ENCODE data around the gene CRHR2.
A peak's percentile ranks its signal among the peaks of the same experiment; 100 is the strongest.

The CRHR2 gene

GRCh38 chr7:30662431-30662939, 19.8 kb downstream of the CRHR2 start:
- TF ChIP-seq ZBTB7A (IDR thresholded peaks at IDR 0.05; ENCODE audit: low read depth), result no peak
- TF ChIP-seq, protein P1, sequence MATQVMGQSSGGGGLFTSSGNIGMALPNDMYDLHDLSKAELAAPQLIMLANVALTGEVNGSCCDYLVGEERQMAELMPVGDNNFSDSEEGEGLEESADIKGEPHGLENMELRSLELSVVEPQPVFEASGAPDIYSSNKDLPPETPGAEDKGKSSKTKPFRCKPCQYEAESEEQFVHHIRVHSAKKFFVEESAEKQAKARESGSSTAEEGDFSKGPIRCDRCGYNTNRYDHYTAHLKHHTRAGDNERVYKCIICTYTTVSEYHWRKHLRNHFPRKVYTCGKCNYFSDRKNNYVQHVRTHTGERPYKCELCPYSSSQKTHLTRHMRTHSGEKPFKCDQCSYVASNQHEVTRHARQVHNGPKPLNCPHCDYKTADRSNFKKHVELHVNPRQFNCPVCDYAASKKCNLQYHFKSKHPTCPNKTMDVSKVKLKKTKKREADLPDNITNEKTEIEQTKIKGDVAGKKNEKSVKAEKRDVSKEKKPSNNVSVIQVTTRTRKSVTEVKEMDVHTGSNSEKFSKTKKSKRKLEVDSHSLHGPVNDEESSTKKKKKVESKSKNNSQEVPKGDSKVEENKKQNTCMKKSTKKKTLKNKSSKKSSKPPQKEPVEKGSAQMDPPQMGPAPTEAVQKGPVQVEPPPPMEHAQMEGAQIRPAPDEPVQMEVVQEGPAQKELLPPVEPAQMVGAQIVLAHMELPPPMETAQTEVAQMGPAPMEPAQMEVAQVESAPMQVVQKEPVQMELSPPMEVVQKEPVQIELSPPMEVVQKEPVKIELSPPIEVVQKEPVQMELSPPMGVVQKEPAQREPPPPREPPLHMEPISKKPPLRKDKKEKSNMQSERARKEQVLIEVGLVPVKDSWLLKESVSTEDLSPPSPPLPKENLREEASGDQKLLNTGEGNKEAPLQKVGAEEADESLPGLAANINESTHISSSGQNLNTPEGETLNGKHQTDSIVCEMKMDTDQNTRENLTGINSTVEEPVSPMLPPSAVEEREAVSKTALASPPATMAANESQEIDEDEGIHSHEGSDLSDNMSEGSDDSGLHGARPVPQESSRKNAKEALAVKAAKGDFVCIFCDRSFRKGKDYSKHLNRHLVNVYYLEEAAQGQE (IDR thresholded peaks at IDR 0.05; ENCODE audit: low read depth), result no peak
- no peak for TF ChIP-seq FOXM1 (IDR thresholded peaks at IDR 0.05; ENCODE audit: borderline replicate concordance, low read depth)
- TF ChIP-seq MAX (IDR thresholded peaks at IDR 0.05), result no peak
- TF ChIP-seq YY1 (IDR thresholded peaks at IDR 0.05; ENCODE audit: low read depth), result no peak
- no peak for TF ChIP-seq CREB1 (IDR thresholded peaks at IDR 0.05; ENCODE audit: low read depth)
- no peak for TF ChIP-seq EP300 (IDR thresholded peaks at IDR 0.05; ENCODE audit: borderline replicate concordance)
- TF ChIP-seq NFIC (IDR thresholded peaks at IDR 0.05), result no peak
- no peak for TF ChIP-seq EGR1 (IDR thresholded peaks at IDR 0.05)
- no peak for TF ChIP-seq TEAD4 (IDR thresholded peaks at IDR 0.05)
- TF ChIP-seq TCF12 (IDR thresholded peaks at IDR 0.05; ENCODE audit: low read depth), result no peak
- no peak for TF ChIP-seq TAF1 (IDR thresholded peaks at IDR 0.05; ENCODE audit: low read depth)

DNA sequence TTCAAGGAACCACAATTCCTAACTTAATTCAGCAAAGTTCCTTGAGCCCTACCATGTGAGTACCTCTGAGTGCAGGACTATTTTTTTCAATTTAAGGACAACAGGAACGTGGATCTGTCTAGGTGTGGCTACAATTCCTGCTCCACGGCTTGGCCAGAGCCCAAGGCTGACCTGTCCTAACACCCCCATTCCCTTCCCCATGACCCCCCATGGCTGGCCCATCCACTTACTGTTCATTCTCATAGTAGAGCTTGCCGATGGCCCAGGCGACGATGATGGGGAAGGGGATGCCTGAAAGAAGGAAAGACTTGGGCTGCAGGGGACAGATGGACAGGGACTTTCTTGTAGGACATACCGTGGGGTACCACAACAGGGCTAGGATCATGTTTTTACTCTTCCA, 20.3 kb downstream of the CRHR2 start:
- TF ChIP-seq RAD21 (IDR thresholded peaks at IDR 0.05; ENCODE audit: low read depth) (no peak), TCF12 (IDR thresholded peaks at IDR 0.05; ENCODE audit: low read depth) (no peak), EGR1 (IDR thresholded peaks at IDR 0.05) (no peak), YY1 (IDR thresholded peaks at IDR 0.05; ENCODE audit: low read depth) (no peak), TEAD4 (IDR thresholded peaks at IDR 0.05) (no peak), NFIC (IDR thresholded peaks at IDR 0.05) (no peak), ZBTB7A (IDR thresholded peaks at IDR 0.05; ENCODE audit: low read depth) (no peak)
- TF ChIP-seq, protein P2, sequence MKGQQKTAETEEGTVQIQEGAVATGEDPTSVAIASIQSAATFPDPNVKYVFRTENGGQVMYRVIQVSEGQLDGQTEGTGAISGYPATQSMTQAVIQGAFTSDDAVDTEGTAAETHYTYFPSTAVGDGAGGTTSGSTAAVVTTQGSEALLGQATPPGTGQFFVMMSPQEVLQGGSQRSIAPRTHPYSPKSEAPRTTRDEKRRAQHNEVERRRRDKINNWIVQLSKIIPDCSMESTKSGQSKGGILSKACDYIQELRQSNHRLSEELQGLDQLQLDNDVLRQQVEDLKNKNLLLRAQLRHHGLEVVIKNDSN (IDR thresholded peaks at IDR 0.05), result no peak
- TF ChIP-seq, protein P1 (IDR thresholded peaks at IDR 0.05; ENCODE audit: low read depth), result no peak

DNA sequence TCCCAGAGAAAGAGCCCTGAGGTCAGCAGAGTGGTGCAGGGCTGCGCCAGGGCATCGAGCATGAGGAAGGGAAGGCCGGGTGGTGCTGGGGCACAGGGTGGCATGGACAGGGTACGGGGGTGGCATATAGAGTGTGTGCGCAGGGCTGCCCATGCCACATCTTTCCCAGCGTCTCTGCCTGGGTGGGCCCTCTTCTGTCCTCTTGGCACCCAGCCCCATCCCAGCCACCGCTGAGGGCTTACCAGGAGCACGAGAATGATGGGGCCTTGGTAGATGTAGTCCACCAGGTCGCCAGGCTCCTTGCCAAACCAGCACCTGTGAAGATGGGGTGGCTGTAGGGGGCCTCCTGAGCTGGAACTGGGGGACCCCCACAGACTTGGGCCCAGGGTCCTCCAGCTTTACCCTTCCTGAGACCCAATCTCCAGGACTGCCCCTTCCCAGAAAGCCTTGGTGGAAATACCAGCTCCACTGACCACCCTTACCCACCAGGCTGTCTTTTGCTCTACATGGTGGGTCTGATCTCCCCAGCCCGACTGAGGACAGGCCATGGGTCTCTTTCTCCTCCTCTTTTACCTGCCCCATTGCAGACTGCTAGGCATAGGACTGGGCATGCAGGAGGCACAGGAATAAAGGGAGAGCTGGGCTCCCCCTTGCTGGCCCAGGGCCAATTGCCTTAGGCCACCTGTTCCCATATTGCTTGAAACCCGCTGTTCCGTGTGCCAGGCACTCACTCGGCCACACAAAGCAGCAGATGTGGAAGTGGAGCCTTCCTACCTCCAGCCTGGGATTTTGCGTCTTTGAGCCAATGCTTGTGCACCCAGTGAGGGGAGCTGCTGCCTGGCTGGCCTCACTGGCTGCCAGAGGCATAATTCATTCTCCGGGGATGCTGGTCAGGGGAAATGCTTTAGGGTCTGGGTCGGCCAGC, 21.7 kb downstream of the CRHR2 start:
- TF ChIP-seq NFIC (IDR thresholded peaks at IDR 0.05) (0 out of 2 replicates have a peak, but pooled peaks have one; percentile 15), MAX (IDR thresholded peaks at IDR 0.05) (no peak)

- TF ChIP-seq MAX (IDR thresholded peaks at IDR 0.05) (no peak), EP300 (IDR thresholded peaks at IDR 0.05; ENCODE audit: borderline replicate concordance) (no peak), FOXM1 (IDR thresholded peaks at IDR 0.05; ENCODE audit: borderline replicate concordance, low read depth) (no peak), RAD21 (IDR thresholded peaks at IDR 0.05; ENCODE audit: low read depth) (no peak), TEAD4 (IDR thresholded peaks at IDR 0.05) (no peak), TCF12 (IDR thresholded peaks at IDR 0.05; ENCODE audit: low read depth) (no peak), YY1 (IDR thresholded peaks at IDR 0.05; ENCODE audit: low read depth) (no peak), EGR1 (IDR thresholded peaks at IDR 0.05) (no peak), TAF1 (IDR thresholded peaks at IDR 0.05; ENCODE audit: low read depth) (no peak)
- TF ChIP-seq, protein P2 (IDR thresholded peaks at IDR 0.05), result no peak
Observed at GRCh38 chr7:30659312-30659711, 22.9 kb downstream of the CRHR2 start.

GRCh38 chr7:30658479-30659074, 23.7 kb downstream of the CRHR2 start:
- TF ChIP-seq FOXM1 (IDR thresholded peaks at IDR 0.05; ENCODE audit: borderline replicate concordance, low read depth), result no peak
- no peak for TF ChIP-seq YY1 (IDR thresholded peaks at IDR 0.05; ENCODE audit: low read depth)
- no peak for TF ChIP-seq NFIC (IDR thresholded peaks at IDR 0.05)
- no peak for TF ChIP-seq TCF12 (IDR thresholded peaks at IDR 0.05; ENCODE audit: low read depth)
- no peak for TF ChIP-seq CEBPB (IDR thresholded peaks at IDR 0.05)
- no peak for TF ChIP-seq MAX (IDR thresholded peaks at IDR 0.05)
